ENCODE results near the gene CIAO2B.
"Not testable (repeated sequence)": the region's sequence is repeated elsewhere in the genome, so short reads cannot be mapped to it uniquely, and the experiment has no call there.

The CIAO2B gene

GRCh38 chr16:66900721-66901441 lies 33.3 kb downstream of the CIAO2B start:
- H3K4me1 Mint-ChIP-seq, result peaks cover 1% of the 10 kb centered on the region
- H3K27ac Mint-ChIP-seq, result no peak overlapping the region
- H3K27me3 Mint-ChIP-seq, result no peaks in the 10 kb centered on the region
- H3K36me3 Mint-ChIP-seq (ENCODE audit: low read depth), result no peaks in the 10 kb centered on the region
- H3K4me3 Mint-ChIP-seq, result no peak overlapping the region
- H3K9me3 Mint-ChIP-seq, result no peaks in the 10 kb centered on the region
- ATAC-seq, result no peak
- DNase-seq, result no peak

- Mint-ChIP-seq H3K27ac (no peak overlapping the region), H3K36me3 (ENCODE audit: low read depth) (no peaks in the 10 kb centered on the region), H3K4me3 (no peak overlapping the region), H3K4me1 (no peaks in the 10 kb centered on the region), H3K9me3 (no peaks in the 10 kb centered on the region), H3K27me3 (no peaks in the 10 kb centered on the region)
- ATAC-seq (no peak), DNase-seq (no peak)
Measured at GRCh38 chr16:66899945-66900710, 34.1 kb downstream of the CIAO2B start.

GRCh38 chr16:66899310-66899944 lies 34.8 kb downstream of the CIAO2B start:
- no peak for ATAC-seq

GRCh38 chr16:66898933-66899309 lies 35.3 kb downstream of the CIAO2B start:
- no peaks in the 10 kb centered on the region for H3K27me3 Mint-ChIP-seq
- no peak overlapping the region for H3K27ac Mint-ChIP-seq
- no peaks in the 10 kb centered on the region for H3K4me1 Mint-ChIP-seq
- H3K9me3 Mint-ChIP-seq, result no peaks in the 10 kb centered on the region
- H3K36me3 Mint-ChIP-seq (ENCODE audit: low read depth), result peaks cover 3% of the 10 kb centered on the region
- H3K4me3 Mint-ChIP-seq, result no peak overlapping the region
- ATAC-seq (no peak), DNase-seq (no peak)

More at GRCh38 chr16:66899310-66899944, 34.8 kb downstream of the CIAO2B start:
- Mint-ChIP-seq H3K9me3 (no peaks in the 10 kb centered on the region), H3K27ac (no peak overlapping the region), H3K36me3 (ENCODE audit: low read depth) (peaks cover 3% of the 10 kb centered on the region), H3K4me3 (no peak overlapping the region), H3K27me3 (no peaks in the 10 kb centered on the region), H3K4me1 (no peaks in the 10 kb centered on the region)
- DNase-seq, result no peak

- H3K4me3 Mint-ChIP-seq, result no peak overlapping the region
- no peaks in the 10 kb centered on the region for H3K27me3 Mint-ChIP-seq
- no peak for ATAC-seq
- no peak overlapping the region for H3K27ac Mint-ChIP-seq
- peaks cover under 1% of the 10 kb centered on the region for H3K4me1 Mint-ChIP-seq
- H3K9me3 Mint-ChIP-seq, result no peaks in the 10 kb centered on the region
- no peak for DNase-seq
- peaks cover 3% of the 10 kb centered on the region for H3K36me3 Mint-ChIP-seq (ENCODE audit: low read depth)
Measured at GRCh38 chr16:66898207-66898606, 36.0 kb downstream of the CIAO2B start.

GRCh38 chr16:66896682-66897081 lies 37.5 kb downstream of the CIAO2B start:
- H3K9me3 Mint-ChIP-seq; H3K27ac Mint-ChIP-seq; H3K4me1 Mint-ChIP-seq; ATAC-seq; H3K4me3 Mint-ChIP-seq; DNase-seq; H3K27me3 Mint-ChIP-seq; H3K36me3 Mint-ChIP-seq (ENCODE audit: low read depth): not testable (repeated sequence)

GRCh38 chr16:66895999-66896398 lies 38.2 kb downstream of the CIAO2B start:
- Mint-ChIP-seq H3K4me3 (no peak overlapping the region), H3K27me3 (no peaks in the 10 kb centered on the region), H3K36me3 (ENCODE audit: low read depth) (peaks cover 3% of the 10 kb centered on the region), H3K9me3 (no peaks in the 10 kb centered on the region), H3K4me1 (peaks cover 6% of the 10 kb centered on the region), H3K27ac (no peak overlapping the region)
- DNase-seq, result no peak
- ATAC-seq, result no peak

- ATAC-seq (no peak), DNase-seq (no peak)
- Mint-ChIP-seq H3K36me3 (ENCODE audit: low read depth) (peaks cover 3% of the 10 kb centered on the region), H3K27me3 (no peaks in the 10 kb centered on the region), H3K27ac (no peak overlapping the region), H3K9me3 (no peaks in the 10 kb centered on the region), H3K4me1 (peaks cover 6% of the 10 kb centered on the region), H3K4me3 (no peak overlapping the region)
Measured at GRCh38 chr16:66895689-66895979, 38.6 kb downstream of the CIAO2B start.

- ATAC-seq, result peak; percentile 83
- peak; percentile 54 for DNase-seq
- peaks cover 3% of the 10 kb centered on the region for H3K36me3 Mint-ChIP-seq (ENCODE audit: low read depth)
- H3K9me3 Mint-ChIP-seq, result no peaks in the 10 kb centered on the region
- peaks cover 6% of the 10 kb centered on the region for H3K4me1 Mint-ChIP-seq
- no peak overlapping the region for H3K27ac Mint-ChIP-seq
- H3K27me3 Mint-ChIP-seq, result no peaks in the 10 kb centered on the region
- no peak overlapping the region for H3K4me3 Mint-ChIP-seq
Measured at GRCh38 chr16:66894948-66895688, 39.1 kb downstream of the CIAO2B start.

- no peak for DNase-seq
- Mint-ChIP-seq H3K27ac (no peak overlapping the region), H3K4me1 (peaks cover 8% of the 10 kb centered on the region), H3K27me3 (no peaks in the 10 kb centered on the region), H3K9me3 (no peaks in the 10 kb centered on the region), H3K4me3 (no peak overlapping the region), H3K36me3 (ENCODE audit: low read depth) (peaks cover 8% of the 10 kb centered on the region)
- ATAC-seq, result no peak
Measured at GRCh38 chr16:66894055-66894454, 40.1 kb downstream of the CIAO2B start.

- no peak for ATAC-seq
- peaks cover 20% of the 10 kb centered on the region for H3K36me3 Mint-ChIP-seq (ENCODE audit: low read depth)
Measured at GRCh38 chr16:66891797-66892196, 42.4 kb downstream of the CIAO2B start.

GRCh38 chr16:66891360-66891759 lies 42.8 kb downstream of the CIAO2B start:
- H3K4me3 Mint-ChIP-seq, result no peak overlapping the region
- H3K36me3 Mint-ChIP-seq (ENCODE audit: low read depth), result peaks cover 24% of the 10 kb centered on the region
- H3K27ac Mint-ChIP-seq, result no peak overlapping the region
- DNase-seq (no peak), ATAC-seq (no peak)
- H3K9me3 Mint-ChIP-seq, result no peaks in the 10 kb centered on the region
- H3K27me3 Mint-ChIP-seq, result no peaks in the 10 kb centered on the region
- peaks cover 30% of the 10 kb centered on the region for H3K4me1 Mint-ChIP-seq

More at GRCh38 chr16:66891797-66892196, 42.4 kb downstream of the CIAO2B start:
- no peak for DNase-seq
- Mint-ChIP-seq H3K4me1 (peaks cover 26% of the 10 kb centered on the region), H3K27me3 (no peaks in the 10 kb centered on the region), H3K9me3 (no peaks in the 10 kb centered on the region), H3K4me3 (no peak overlapping the region), H3K27ac (no peak overlapping the region)

- H3K4me3 Mint-ChIP-seq, result no peak overlapping the region
- no peak overlapping the region for H3K27ac Mint-ChIP-seq
- H3K27me3 Mint-ChIP-seq, result no peaks in the 10 kb centered on the region
- DNase-seq, result no peak
- peaks cover 33% of the 10 kb centered on the region for H3K4me1 Mint-ChIP-seq
- ATAC-seq, result no peak
- peaks cover 29% of the 10 kb centered on the region for H3K36me3 Mint-ChIP-seq (ENCODE audit: low read depth)
- no peaks in the 10 kb centered on the region for H3K9me3 Mint-ChIP-seq
Measured at GRCh38 chr16:66890799-66891198, 43.4 kb downstream of the CIAO2B start.

GRCh38 chr16:66889622-66890021 lies 44.6 kb downstream of the CIAO2B start:
- DNase-seq, result no peak
- Mint-ChIP-seq H3K27me3 (no peaks in the 10 kb centered on the region), H3K27ac (no peak overlapping the region), H3K9me3 (no peaks in the 10 kb centered on the region), H3K36me3 (ENCODE audit: low read depth) (peaks cover 35% of the 10 kb centered on the region), H3K4me1 (peaks cover 42% of the 10 kb centered on the region), H3K4me3 (no peak overlapping the region)
- ATAC-seq, result no peak

Data from activated naive CD8-positive, alpha-beta T cell treated with anti-CD3 and anti-CD28 coated beads, Interleukin-2, amount 50 U/mL, for 24 hours (primary cell).